K562 (cell line): ENCODE measurements around the gene NQO2. TPM values are rescaled to one million over a fixed set of nuclear protein-coding genes. Genes with fewer than 3 reads are reported as not detected.

Experiments
- ATF1 ChIP-seq, 2 experiments: fragments of 450-650 bp in 1 of 2; IDR thresholded peaks; 2 replicates each; pipeline ENCODE4 v1.6.1; 2016; ENCODE audit warnings: missing compliant biosample characterization in 1 of 2, missing genetic modification characterization in 1 of 2
- CBFB ChIP-seq: sonication (generic); formaldehyde crosslinking; IDR thresholded peaks from 2 replicates; pipeline ENCODE4 v1.4.0; 2020; ENCODE audit warnings: mild to moderate bottlenecking, missing genetic modification reagents
- CBX2 ChIP-seq: fragments of 200-600 bp; sonication (generic); IDR thresholded peaks from one replicate; pipeline ENCODE4 v1.6.1; 2012; ENCODE audit warnings: mild to moderate bottlenecking, low read length, inconsistent platforms; ENCODE audit not compliant: insufficient read depth, poor library complexity, severe bottlenecking
- CREB3 ChIP-seq: fragments of 450-650 bp; conservative IDR thresholded peaks from 2 replicates; pipeline ENCODE4 v1.6.1; 2016; ENCODE audit warnings: missing genetic modification characterization, low read depth, mild to moderate bottlenecking, missing compliant biosample characterization, moderate library complexity
- DPF2 ChIP-seq: fragments of 450-650 bp; IDR thresholded peaks from 2 replicates; pipeline ENCODE4 v1.6.1; 2016
- EGR1 ChIP-seq: fragments of 450-650 bp; conservative IDR thresholded peaks from 2 replicates; pipeline ENCODE4 v1.6.1; 2017; ENCODE audit warnings: mild to moderate bottlenecking
- FOXJ2 ChIP-seq: fragments of 200-800 bp; sonication (Bioruptor generic); IDR thresholded peaks from 2 replicates; pipeline ENCODE4 v1.6.1; 2016; ENCODE audit warnings: missing genetic modification characterization, missing compliant biosample characterization
- HDAC2 ChIP-seq: fragments of 450-650 bp; IDR thresholded peaks from 2 replicates; pipeline ENCODE4 v1.6.1; 2016; ENCODE audit warnings: mild to moderate bottlenecking
- MITF ChIP-seq: IDR thresholded peaks from 2 replicates; pipeline ENCODE4 v1.6.1; 2014; ENCODE audit warnings: antibody characterized with exemption
- MTA3 ChIP-seq: fragments of 450-650 bp; formaldehyde crosslinking; IDR thresholded peaks from 2 replicates; pipeline ENCODE4 v1.6.1; 2017; ENCODE audit warnings: mild to moderate bottlenecking, borderline replicate concordance
- MXI1 ChIP-seq: IDR thresholded peaks from 2 replicates; pipeline ENCODE4 v1.6.1; 2011; ENCODE audit warnings: low read depth, mild to moderate bottlenecking, improper control_type of control experiment, low read length
- NBN ChIP-seq: fragments of 450-650 bp; IDR thresholded peaks from 2 replicates; pipeline ENCODE4 v1.6.1; 2016; ENCODE audit warnings: low read depth, mild to moderate bottlenecking
- NFATC3 ChIP-seq: fragments of 450-650 bp; IDR thresholded peaks from 2 replicates; pipeline ENCODE4 v1.6.1; 2017; ENCODE audit warnings: mild to moderate bottlenecking
- NR2C2 ChIP-seq, 2 experiments: fragments of 200-800 bp in 1 of 2; sonication (Bioruptor generic) in 1 of 2; sonication (generic) in 1 of 2; formaldehyde crosslinking in 1 of 2; IDR thresholded peaks; 2 replicates each; pipeline versions ENCODE4 v1.6.1 to v1.8.0; 2016 to 2022; ENCODE audit warnings: mild to moderate bottlenecking in 1 of 2, missing compliant biosample characterization in 1 of 2, missing genetic modification characterization in 1 of 2, missing genetic modification reagents in 1 of 2
- RFX5 ChIP-seq: IDR thresholded peaks from 2 replicates; pipeline ENCODE4 v1.6.1; 2011; ENCODE audit warnings: low read depth, mild to moderate bottlenecking, improper control_type of control experiment, low read length
- TEAD4 ChIP-seq, 2 experiments: sonication (generic) in 1 of 2; formaldehyde crosslinking in 1 of 2; IDR thresholded peaks; 2 replicates each; pipeline versions ENCODE4 v1.6.1 to v1.8.0; 2012 to 2022; ENCODE audit warnings: borderline replicate concordance in 1 of 2, inconsistent platforms in 1 of 2, low read length in 1 of 2, mild to moderate bottlenecking in 1 of 2, missing genetic modification reagents in 1 of 2
- TFAM ChIP-seq: fragments of 250-450 bp; sonication (Bioruptor Pico); conservative IDR thresholded peaks from 2 replicates; pipeline ENCODE4 v1.5.0; 2021; ENCODE audit warnings: mild to moderate bottlenecking, moderate library complexity
- YY1 ChIP-seq, 3 experiments: IDR thresholded peaks; 2 replicates each; pipeline ENCODE4 v1.6.1; 2011; ENCODE audit warnings: low read length in 2 of 3, mild to moderate bottlenecking in 2 of 3, moderate library complexity in 2 of 3, borderline replicate concordance in 1 of 3, control low read depth in 1 of 3, low read depth in 1 of 3; ENCODE audit not compliant: insufficient read depth in 3 of 3, insufficient replicate concordance in 2 of 3, control insufficient read depth in 1 of 3, insufficient read length in 1 of 3; ENCODE audit errors: extremely low read depth in 1 of 3
- ZNF134 ChIP-seq: fragments of 250-450 bp; sonication (Bioruptor Pico); conservative IDR thresholded peaks from 2 replicates; pipeline ENCODE4 v1.4.0; 2020
- ZNF75A ChIP-seq: fragments of 450-650 bp; formaldehyde crosslinking; IDR thresholded peaks from 2 replicates; pipeline ENCODE4 v1.4.0; 2020; ENCODE audit warnings: mild to moderate bottlenecking
- polyA plus RNA-seq, 8 experiments: library from polyadenylated mRNA; depleted of rRNA in 4 of 8; stranded (reverse) in 5 of 8; unstranded in 3 of 8; fragments of >200 nt; fragmentation: Nextera tagmentation in 2 of 8; fragmentation: Illumina TruSeq in 1 of 8; extraction: Ambion mirVana in 2 of 8; extraction: Trizol in 1 of 8; gene quantifications; 2 replicates each; pipeline versions ENCODE4 v1.2.1 to v1.2.3, GENCODE V29; 2011 to 2014; ENCODE audit warnings: inconsistent platforms in 1 of 8, missing spikeins in 1 of 8
- total RNA-seq, 7 experiments: library from RNA; depleted of rRNA in 6 of 7; stranded (reverse); fragments of >200 nt in 6 of 7; fragmentation: Illumina TruSeq in 2 of 7; extraction: Trizol in 2 of 7; gene quantifications; 2 replicates each; pipeline versions ENCODE4 v1.2.1 to v1.2.3, GENCODE V29; 2011 to 2021; ENCODE audit warnings: low replicate concordance in 1 of 7
- TF ChIP-seq, protein P1 (sequence below): fragments of 250-450 bp; sonication (Bioruptor Pico); IDR thresholded peaks from 2 replicates; pipeline ENCODE4 v1.4.0; 2020
- TF ChIP-seq, protein P2 (sequence below): fragments of 250-450 bp; sonication (Bioruptor Pico); IDR thresholded peaks from 2 replicates; pipeline ENCODE4 v1.5.0; 2021

The NQO2 gene
- total and polyA plus RNA-seq, 9 of the 15 experiments (the other 6 are each of a cell fraction or from before 2014, with no cell fraction given) = 54.6 to 214 (median 116) TPM

DNA sequence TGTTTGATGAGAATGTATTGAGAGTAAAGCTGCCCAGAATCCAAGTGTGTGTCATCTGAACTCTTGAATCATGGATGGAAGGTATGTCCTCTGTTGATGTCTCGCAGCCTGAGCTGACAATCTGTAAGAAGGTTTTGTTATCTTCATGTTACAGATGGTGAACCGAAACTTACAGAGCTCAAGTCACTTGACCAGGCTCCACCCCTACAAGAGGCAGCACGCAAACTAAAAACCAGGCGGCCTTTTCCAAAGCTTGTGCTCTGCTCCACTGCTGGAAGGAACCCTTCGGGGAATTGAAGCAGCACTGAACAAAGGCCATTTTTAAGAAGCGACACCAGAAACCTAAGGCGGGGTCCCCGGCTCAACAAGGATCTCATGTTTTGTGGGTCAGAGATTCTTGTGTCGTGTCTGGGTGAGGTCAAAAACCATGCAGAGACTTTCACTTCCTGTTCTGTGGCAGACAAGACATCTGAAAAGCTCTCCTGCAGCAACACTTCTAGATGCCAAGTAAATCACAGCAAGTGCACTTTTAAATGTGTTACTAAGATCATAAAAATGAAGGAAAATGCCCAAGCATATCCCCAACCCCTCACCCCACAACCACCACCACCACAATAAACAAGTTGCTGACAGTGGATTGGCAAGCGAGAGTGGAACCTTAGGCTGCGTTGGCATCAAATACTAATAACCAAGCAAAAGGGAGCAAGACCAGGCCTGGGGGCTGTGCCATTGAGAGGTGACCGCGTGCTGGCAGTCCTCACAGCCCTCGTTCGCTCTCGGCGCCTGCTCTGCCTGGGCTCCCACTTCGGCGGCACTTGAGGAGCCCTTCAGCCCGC lies 27.3 kb downstream of the NQO2 start (continued):
- TF ChIP-seq, protein P1, sequence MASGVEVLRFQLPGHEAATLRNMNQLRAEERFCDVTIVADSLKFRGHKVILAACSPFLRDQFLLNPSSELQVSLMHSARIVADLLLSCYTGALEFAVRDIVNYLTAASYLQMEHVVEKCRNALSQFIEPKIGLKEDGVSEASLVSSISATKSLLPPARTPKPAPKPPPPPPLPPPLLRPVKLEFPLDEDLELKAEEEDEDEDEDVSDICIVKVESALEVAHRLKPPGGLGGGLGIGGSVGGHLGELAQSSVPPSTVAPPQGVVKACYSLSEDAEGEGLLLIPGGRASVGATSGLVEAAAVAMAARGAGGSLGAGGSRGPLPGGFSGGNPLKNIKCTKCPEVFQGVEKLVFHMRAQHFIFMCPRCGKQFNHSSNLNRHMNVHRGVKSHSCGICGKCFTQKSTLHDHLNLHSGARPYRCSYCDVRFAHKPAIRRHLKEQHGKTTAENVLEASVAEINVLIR (CRISPR knock-in tag) = peak; percentile 24; the same call in 1 of the 2 replicates
- no peak for TF ChIP-seq EGR1
- no peak for TF ChIP-seq NFATC3
- no peak for TF ChIP-seq CBFB (CRISPR knock-in tag)
- peak; percentile 87; the same call in 1 of the 2 replicates for TF ChIP-seq MITF
- no peak for TF ChIP-seq TFAM
- peak; percentile 72; the same call in 1 of the 2 replicates for TF ChIP-seq FOXJ2 (tag)
- TF ChIP-seq MXI1 = no peak
- TF ChIP-seq CREB3 (tag) = peak; percentile 82; the same call in 1 of the 2 replicates
- TF ChIP-seq, protein P2, sequence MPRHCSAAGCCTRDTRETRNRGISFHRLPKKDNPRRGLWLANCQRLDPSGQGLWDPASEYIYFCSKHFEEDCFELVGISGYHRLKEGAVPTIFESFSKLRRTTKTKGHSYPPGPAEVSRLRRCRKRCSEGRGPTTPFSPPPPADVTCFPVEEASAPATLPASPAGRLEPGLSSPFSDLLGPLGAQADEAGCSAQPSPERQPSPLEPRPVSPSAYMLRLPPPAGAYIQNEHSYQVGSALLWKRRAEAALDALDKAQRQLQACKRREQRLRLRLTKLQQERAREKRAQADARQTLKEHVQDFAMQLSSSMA = no peak
- peak in 1 of 3 experiments; percentile 16 for TF ChIP-seq YY1 (IDR thresholded peaks at IDR 0.05; ENCODE audit: borderline replicate concordance in 1 of 3, control insufficient read depth in 1 of 3, extremely low read depth in 1 of 3, insufficient read depth in 3 of 3, insufficient read length in 1 of 3, insufficient replicate concordance in 2 of 3, low read depth in 1 of 3, low read length in 2 of 3)
- no peak for TF ChIP-seq RFX5
- TF ChIP-seq HDAC2 = peak; percentile 85
- TF ChIP-seq CBX2 = no peak
- TF ChIP-seq DPF2 = peak; percentile 85
- 0 out of 2 replicates have a peak, but pooled peaks have one; percentile 11 for TF ChIP-seq MTA3
- TF ChIP-seq ZNF134 (CRISPR knock-in tag) = peak; percentile 36; the same call in 1 of the 2 replicates
- peak; percentile 89 for TF ChIP-seq TEAD4 (IDR thresholded peaks at IDR 0.05; ENCODE audit: low read length)
- no peak for TF ChIP-seq TEAD4 (CRISPR knock-in tag; IDR thresholded peaks at IDR 0.05; ENCODE audit: borderline replicate concordance)
- no peak for TF ChIP-seq ATF1 (CRISPR knock-in tag; IDR thresholded peaks at IDR 0.05)
- peak; percentile 56; the same call in 1 of the 2 replicates for TF ChIP-seq ATF1 (tag; IDR thresholded peaks at IDR 0.05)
- TF ChIP-seq NBN = no peak; the same call in 1 of the 2 replicates
- no peak for TF ChIP-seq NR2C2 (CRISPR knock-in tag; IDR thresholded peaks at IDR 0.05)
- TF ChIP-seq NR2C2 (tag; IDR thresholded peaks at IDR 0.05) = peak; percentile 80
- TF ChIP-seq ZNF75A (CRISPR knock-in tag) = 0 out of 2 replicates have a peak, but pooled peaks have one; percentile 7
